GM12878 (cell line): ENCODE results near the gene MLXIPL. TPM values are rescaled to one million over a fixed set of nuclear protein-coding genes. Genes with fewer than 3 reads are reported as not detected.
"Not testable (repeated sequence)": the region's sequence is repeated elsewhere in the genome, so short reads cannot be mapped to it uniquely, and the experiment has no call there.

Experiments
- ATAC-seq: fragments of 200-7000 bp; cut with Tn5 transposase; 3 replicates; pipeline ENCODE4 v1.9.1; 2020; ENCODE audit warnings: mild to moderate bottlenecking, moderate library complexity
- BruUV-seq: library from RNA; stranded (reverse); fragments of 400-500 nt; replicated peaks from 2 replicates; lab custom pipeline; 2021; lab: Mats Ljungman, UMichigan
- CTCF ChIA-PET: fragments of 300-600 bp; sonication (Branson Sonifier 250); formaldehyde crosslinking; extraction: SDS; loops from one replicate; lab custom pipeline; 2021; ENCODE audit warnings: inconsistent platforms; lab: Yijun Ruan, JAX
- POLR2A ChIA-PET: fragments of 350-600 bp; formaldehyde crosslinking; extraction: SDS; loops from one replicate; lab custom pipeline; 2021; ENCODE audit warnings: inconsistent platforms; lab: Charles Lee
- RAD21 ChIA-PET: fragments of 300-600 bp; sonication (Branson Sonifier 250); formaldehyde crosslinking; loops from one replicate; lab custom pipeline; 2023; ENCODE audit warnings: antibody characterized with exemption; ENCODE audit not compliant: unreplicated experiment; lab: Charles Lee
- SMC1A ChIA-PET: fragments of 300-600 bp; sonication (Branson Sonifier 250); formaldehyde crosslinking; loops from one replicate; lab custom pipeline; 2023; ENCODE audit not compliant: unreplicated experiment, uncharacterized antibody; lab: Charles Lee
- DNase-seq: peaks from one replicate; pipeline ENCODE4 v3.0.0-alpha.2; 2011; ENCODE audit warnings: low read depth, low spot score
- FAIRE-seq: peaks from 3 replicates; lab custom pipeline; 2011; peaks lifted over from hg19 to GRCh38; lab: Jason Lieb, UNC
- H2AFZ ChIP-seq: 2 replicates; pipeline ENCODE4 v1.6.0; 2011; ENCODE audit warnings: low read depth, low read length, control low read depth; ENCODE audit not compliant: control insufficient read depth
- H3K27ac ChIP-seq: 2 replicates; pipeline ENCODE4 v1.5.1; 2011; ENCODE audit warnings: control low read depth; ENCODE audit not compliant: control insufficient read depth, insufficient read depth
- H3K27me3 ChIP-seq, 2 experiments: replicated peaks in 1 of 2; 2 replicates each; pipeline versions ENCODE4 v1.6.0 to v1.6.1; 2011; ENCODE audit warnings: low read length in 1 of 2; ENCODE audit not compliant: control insufficient read depth in 2 of 2, insufficient read depth in 2 of 2
- H3K36me3 ChIP-seq, 2 experiments: 2 replicates each; pipeline ENCODE4 v1.5.1; 2011; ENCODE audit warnings: low read length in 1 of 2; ENCODE audit not compliant: control insufficient read depth in 2 of 2, insufficient read depth in 2 of 2
- H3K4me1 ChIP-seq: 2 replicates; pipeline ENCODE4 v1.6.1; 2011; ENCODE audit warnings: mild to moderate bottlenecking, low read length, moderate library complexity, mixed read lengths; ENCODE audit not compliant: control insufficient read depth, insufficient read depth
- H3K4me2 ChIP-seq: 2 replicates; pipeline ENCODE4 v1.6.0; 2011; ENCODE audit warnings: control low read depth; ENCODE audit not compliant: control insufficient read depth, insufficient read depth
- H3K4me3 ChIP-seq: fragments of 200-600 bp; sonication (generic); 2 replicates; pipeline ENCODE4 v1.5.1; 2016
- H3K79me2 ChIP-seq: 2 replicates; pipeline ENCODE4 v1.6.0; 2011; ENCODE audit warnings: low read length; ENCODE audit not compliant: control insufficient read depth, insufficient read depth
- H3K9ac ChIP-seq: 2 replicates; pipeline ENCODE4 v1.8.0; 2011; ENCODE audit warnings: low read length, control low read depth, mixed read lengths; ENCODE audit not compliant: control insufficient read depth, insufficient read depth
- H3K9me3 ChIP-seq: replicated peaks from 3 replicates; pipeline ENCODE4 v1.5.1; 2011; ENCODE audit warnings: mild to moderate bottlenecking, low read length; ENCODE audit not compliant: control insufficient read depth, insufficient read depth
- H4K20me1 ChIP-seq: 2 replicates; pipeline ENCODE4 v1.6.0; 2011; ENCODE audit not compliant: control insufficient read depth, insufficient read depth
- BACH1 ChIP-seq: fragments of 450-650 bp; IDR thresholded peaks from 2 replicates; pipeline ENCODE4 v1.6.1; 2017; ENCODE audit warnings: mild to moderate bottlenecking, borderline replicate concordance
- SIX5 ChIP-seq: IDR thresholded peaks from 2 replicates; pipeline ENCODE4 v1.6.1; 2011; ENCODE audit warnings: mild to moderate bottlenecking, low read depth, low read length, moderate library complexity; ENCODE audit not compliant: severe bottlenecking
- STAT1 ChIP-seq: fragments of 450-650 bp; conservative IDR thresholded peaks from 2 replicates; pipeline ENCODE4 v1.6.1; 2014; ENCODE audit warnings: antibody characterized with exemption, mild to moderate bottlenecking
- TCF7 ChIP-seq: IDR thresholded peaks from 2 replicates; pipeline ENCODE4 v1.6.1; 2014; ENCODE audit warnings: antibody characterized with exemption, borderline replicate concordance
- WGBS: methylation state at CpG from one replicate; pipeline ENCODE4 v1.1.6; 2016; ENCODE audit warnings: low lambda C conversion rate; ENCODE audit not compliant: insufficient replicate concordance, insufficient coverage; ENCODE audit errors: missing lambda C conversion rate; 5-methylcytosine and 5-hydroxymethylcytosine counted together
- in situ Hi-C: fragments of 300-500 bp; cut with MboI; formaldehyde crosslinking; loops from 9 replicates; pipeline ENCODE4 v1.14.3; 2018; ENCODE audit warnings: mixed read lengths
- intact Hi-C: fragments of 100-400 bp; cut with micrococcal nuclease; formaldehyde crosslinking; loops from one replicate; pipeline ENCODE4 v1.14.2; 2022; ENCODE audit not compliant: unreplicated experiment
- polyA plus RNA-seq, 11 experiments: library from polyadenylated mRNA; depleted of rRNA in 4 of 11; unstranded in 6 of 11; stranded (reverse) in 5 of 11; fragments of >200 nt; fragmentation: Nextera tagmentation in 4 of 11; fragmentation: Illumina TruSeq in 1 of 11; extraction: Ambion mirVana in 4 of 11; extraction: Trizol in 1 of 11; gene quantifications; 1 replicate in 1 of 11; 2 replicates in 10 of 11; pipeline versions ENCODE4 v1.2.1 to v1.2.3, GENCODE V29; 2011 to 2016; ENCODE audit warnings: inconsistent platforms in 2 of 11, missing spikeins in 2 of 11, low read depth in 1 of 11
- total RNA-seq, 4 experiments: library from RNA; depleted of rRNA in 3 of 4; stranded (reverse); fragments of >200 nt in 3 of 4; fragmentation: Illumina TruSeq in 1 of 4; extraction: Trizol in 1 of 4; gene quantifications; 2 replicates each; pipeline versions ENCODE4 v1.2.1 to v1.2.3, GENCODE V29; 2013 to 2021
- TF ChIP-seq, protein P1 (sequence below): IDR thresholded peaks from 2 replicates; pipeline ENCODE4 v1.6.1; 2011; ENCODE audit warnings: mild to moderate bottlenecking, low read depth, low read length, moderate library complexity; ENCODE audit not compliant: insufficient replicate concordance

MLXIPL gene
- total and polyA plus RNA-seq, 10 of the 15 experiments (the other 5 are each of a cell fraction or from before 2014, with no cell fraction given): 0.21 TPM; not detected in 9

DNA sequence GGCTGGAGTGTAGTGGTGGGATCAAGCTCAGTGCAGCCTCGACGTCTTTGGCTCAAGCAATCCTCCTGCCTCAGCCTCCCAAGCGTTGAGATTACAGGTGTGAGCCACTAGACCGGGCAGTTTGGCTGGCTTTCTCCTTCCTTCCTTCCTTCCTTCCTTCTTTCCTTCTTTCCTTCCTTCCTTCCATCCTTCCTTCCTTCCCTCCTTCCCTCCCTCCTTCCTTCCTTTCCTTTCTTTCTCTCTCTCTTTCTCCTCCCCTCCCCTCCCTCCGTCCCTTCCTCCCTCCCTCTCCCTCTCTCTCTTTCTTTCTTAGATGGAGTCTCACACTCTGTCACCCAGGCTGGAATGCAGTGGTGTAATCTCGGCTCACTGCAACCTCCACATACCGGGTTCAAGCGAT, 35.7 kb upstream of the MLXIPL start (continued):
- TF ChIP-seq STAT1 (no peak), TCF7 (no peak), BACH1 (no peak)

DNA sequence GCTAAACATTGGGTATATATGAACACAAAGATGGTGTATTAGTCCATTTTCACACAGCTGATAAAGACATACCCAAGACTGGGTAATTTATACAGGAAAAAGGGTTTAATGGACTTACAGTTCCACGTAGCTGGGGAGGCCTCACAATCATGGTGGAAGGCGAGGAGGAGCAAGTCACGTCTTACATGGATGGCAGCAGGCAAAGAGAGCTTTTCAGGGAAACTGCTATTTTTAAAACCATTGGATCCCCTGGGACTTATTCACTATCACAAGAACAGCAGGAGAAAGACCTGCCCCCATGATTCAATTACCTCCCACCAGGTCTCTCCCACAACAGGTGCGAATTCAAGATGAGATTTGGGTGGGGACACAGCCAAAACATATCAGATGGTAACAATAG, 31.0 kb upstream of the MLXIPL start:
- POLR2A ChIA-PET, SMC1A ChIA-PET: not testable (repeated sequence)
- CTCF ChIA-PET: interaction anchor here (0.6 kb wide), 1 partner anchor 9 kb away, joined by 3 read pairs; no protein-coding TSS in a partner anchor

GRCh38 chr7:73652541-73652949, 28.2 kb upstream of the MLXIPL start:
- ChIA-PET CTCF (no interaction called here), RAD21 (no interaction called here), SMC1A (no interaction called here), POLR2A (no interaction called here)
- Histone ChIP-seq H3K9ac (no peak overlapping the region), H3K4me3 (no peak overlapping the region), H3K27me3 (peaks cover 0 to 1% of the 10 kb centered on the region in 2 experiments; a peak in 3 of 4 replicates), H3K36me3 (no peaks in the 10 kb centered on the region), H3K9me3 (no peaks in the 10 kb centered on the region), H3K79me2 (no peaks in the 10 kb centered on the region), H4K20me1 (no peaks in the 10 kb centered on the region), H2AFZ (no peak overlapping the region), H3K4me1 (no peaks in the 10 kb centered on the region), H3K4me2 (no peak overlapping the region), H3K27ac (no peak overlapping the region)
- DNase-seq (no peak), FAIRE-seq (no peak), ATAC-seq (no peak)
- BruUV-seq: no TSS peak
- intact Hi-C loops: no loop called here
- TF ChIP-seq, protein P1, sequence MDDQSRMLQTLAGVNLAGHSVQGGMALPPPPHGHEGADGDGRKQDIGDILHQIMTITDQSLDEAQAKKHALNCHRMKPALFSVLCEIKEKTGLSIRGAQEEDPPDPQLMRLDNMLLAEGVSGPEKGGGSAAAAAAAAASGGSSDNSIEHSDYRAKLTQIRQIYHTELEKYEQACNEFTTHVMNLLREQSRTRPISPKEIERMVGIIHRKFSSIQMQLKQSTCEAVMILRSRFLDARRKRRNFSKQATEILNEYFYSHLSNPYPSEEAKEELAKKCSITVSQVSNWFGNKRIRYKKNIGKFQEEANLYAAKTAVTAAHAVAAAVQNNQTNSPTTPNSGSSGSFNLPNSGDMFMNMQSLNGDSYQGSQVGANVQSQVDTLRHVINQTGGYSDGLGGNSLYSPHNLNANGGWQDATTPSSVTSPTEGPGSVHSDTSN: no peak
- no peak for TF ChIP-seq SIX5
- 78% methylated on average over 11 of the region's 11 CpGs for WGBS
- in situ Hi-C loops: no loop called here

More for the DNA sequence above, 31.0 kb upstream of the MLXIPL start:
- H3K27me3 ChIP-seq, H3K9ac ChIP-seq, H3K4me3 ChIP-seq, H2AFZ ChIP-seq, H3K9me3 ChIP-seq, H4K20me1 ChIP-seq, H3K79me2 ChIP-seq, in situ Hi-C loops, H3K4me1 ChIP-seq, H3K36me3 ChIP-seq, DNase-seq, RAD21 ChIA-PET, H3K4me2 ChIP-seq, BruUV-seq, intact Hi-C loops, FAIRE-seq, ATAC-seq, H3K27ac ChIP-seq: not testable (repeated sequence)
- WGBS: 14% methylated on average over 4 of the region's 4 CpGs
